Gastrocnemius medialis (tissue), 4 donors: ENCODE results near the gene NCAPH2. TPM values are rescaled to one million over a fixed set of nuclear protein-coding genes. Genes with fewer than 3 reads are reported as not detected.
"Not testable (repeated sequence)": the region's sequence is repeated elsewhere in the genome, so short reads cannot be mapped to it uniquely, and the experiment has no call there.

ENCODE experiments used
- ATAC-seq, 2 donors: fragments of 150-250 bp; one replicate each; pipeline ENCODE4 v1.9.1; 2016
- DNase-seq, 2 donors: peaks; one replicate each; pipeline ENCODE4 v3.0.0-alpha.2; 2019
- H3K27ac ChIP-seq, 4 donors: fragments of 200-600 bp; sonication (generic); 1 replicate in 1 of 4; 2 replicates in 3 of 4; pipeline ENCODE4 v1.5.1; 2016 to 2018; ENCODE audit warnings: mild to moderate bottlenecking in 2 of 4, moderate library complexity in 1 of 4
- H3K27me3 ChIP-seq, 3 donors: fragments of 200-600 bp; sonication (generic) in 2 of 3; 1 replicate in 1 of 3; 2 replicates in 2 of 3; pipeline versions ENCODE4 v1.5.1 to v1.6.0; 2016 to 2019; ENCODE audit warnings: mild to moderate bottlenecking in 1 of 3, moderate library complexity in 1 of 3
- H3K36me3 ChIP-seq, 2 donors: fragments of 200-600 bp; sonication (generic) in 1 of 2; one replicate each; pipeline ENCODE4 v1.5.1; 2017 to 2018
- H3K4me1 ChIP-seq, 2 donors: fragments of 200-600 bp; sonication (generic) in 1 of 2; one replicate each; pipeline ENCODE4 v1.5.1; 2016 to 2017; ENCODE audit warnings: mild to moderate bottlenecking in 2 of 2
- H3K4me3 ChIP-seq, 4 donors: fragments of 200-600 bp; sonication (generic) in 3 of 4; 1 replicate in 1 of 4; 2 replicates in 3 of 4; pipeline ENCODE4 v1.5.1; 2016 to 2019; ENCODE audit warnings: mild to moderate bottlenecking in 2 of 4
- H3K9me3 ChIP-seq, 3 donors: fragments of 200-600 bp; sonication (generic) in 2 of 3; 1 replicate in 1 of 3; 2 replicates in 2 of 3; pipeline ENCODE4 v1.5.1; 2016 to 2019
- POLR2A ChIP-seq, 2 donors: fragments of 450-650 bp; IDR thresholded peaks; one replicate each; pipeline ENCODE4 v1.6.1; 2017; ENCODE audit warnings: antibody characterized with exemption in 2 of 2, mild to moderate bottlenecking in 2 of 2, moderate library complexity in 2 of 2
- in situ Hi-C, 4 donors: fragments of 200-750 bp; cut with MboI; loops; one replicate each; pipeline versions ENCODE4 v1.15.0 to v1.8.0; 2017; ENCODE audit warnings: low sequenced_read_pairs in 4 of 4
- intact Hi-C: fragments of 100-400 bp; cut with DNase I; formaldehyde crosslinking; loops from one replicate; pipeline ENCODE4 v1.15.1; 2023; ENCODE audit warnings: low total_unique reads
- total RNA-seq, 4 donors: library from RNA; depleted of rRNA; stranded (reverse); fragments of >200 nt; gene quantifications; one replicate each; pipeline versions ENCODE4 v1.1.0 to v1.2.3, GENCODE V29; 2016
- TF ChIP-seq, protein P1 (sequence below), 5 experiments: fragments of 450-650 bp in 3 of 5; fragments of 200-600 bp in 2 of 5; sonication (generic) in 2 of 5; IDR thresholded peaks in 4 of 5; conservative IDR thresholded peaks in 1 of 5; 1 replicate in 4 of 5; 2 replicates in 1 of 5; pipeline ENCODE4 v1.5.1; 2016 to 2019; ENCODE audit warnings: antibody characterized with exemption in 5 of 5, mild to moderate bottlenecking in 3 of 5, moderate library complexity in 3 of 5

Gene NCAPH2
- total RNA-seq, 4 donors from 2014 or later: 19.0 to 29.3 (median 23.4) TPM

DNA sequence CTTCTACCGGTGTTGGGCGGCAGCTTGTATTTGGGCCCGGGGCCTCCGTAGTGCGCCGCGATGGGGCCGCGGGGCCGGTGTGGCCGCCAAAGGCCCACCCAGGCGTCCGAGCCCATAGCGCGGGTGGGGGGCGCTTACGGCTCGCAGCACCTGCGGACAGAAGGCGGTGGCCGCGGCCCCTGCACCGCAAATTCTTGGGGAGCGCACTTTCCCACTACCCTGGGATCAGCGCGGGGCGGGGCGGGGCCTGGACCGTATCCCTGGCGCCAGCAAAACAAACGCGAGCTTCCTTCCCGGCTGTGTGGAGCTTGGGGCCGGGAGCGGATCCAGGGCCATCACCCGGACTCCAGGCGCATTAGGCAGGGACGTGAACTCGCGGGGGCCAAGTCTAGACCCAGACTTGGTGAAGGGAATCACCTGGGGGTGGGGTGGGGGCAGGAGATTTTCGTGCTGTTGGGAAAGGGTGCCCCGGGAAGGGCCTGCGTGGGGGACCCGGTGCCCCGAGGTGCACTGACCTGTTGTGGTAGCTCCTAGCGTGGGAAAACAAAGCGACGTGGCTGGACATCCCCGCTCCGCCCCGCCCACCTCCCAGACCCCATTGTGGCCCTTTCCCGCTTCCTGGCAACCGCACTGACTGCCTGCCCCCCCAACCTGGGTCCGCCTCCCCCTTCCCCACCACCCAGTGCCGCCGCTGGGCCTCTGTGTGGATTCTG, 24.1 kb downstream of the NCAPH2 start:
- Histone ChIP-seq H3K4me3 (peak overlapping the region; percentile 52 to 70 (median 58)), H3K27me3 (peaks cover 47 to 57% (median 53%) of the 10 kb centered on the region in 3 donors), H3K36me3 (no peaks in the 10 kb centered on the region), H3K4me1 (peaks cover 7 to 12% of the 10 kb centered on the region in 2 donors), H3K9me3 (no peaks in the 10 kb centered on the region), H3K27ac (peak overlapping the region; percentile 79 to 86 (median 82))
- intact Hi-C loops (no loop called here), in situ Hi-C loops (no loop called here)
- TF ChIP-seq POLR2A (IDR thresholded peaks at IDR 0.05): peak in 1 of 2 donors; percentile 40
- TF ChIP-seq, protein P1, sequence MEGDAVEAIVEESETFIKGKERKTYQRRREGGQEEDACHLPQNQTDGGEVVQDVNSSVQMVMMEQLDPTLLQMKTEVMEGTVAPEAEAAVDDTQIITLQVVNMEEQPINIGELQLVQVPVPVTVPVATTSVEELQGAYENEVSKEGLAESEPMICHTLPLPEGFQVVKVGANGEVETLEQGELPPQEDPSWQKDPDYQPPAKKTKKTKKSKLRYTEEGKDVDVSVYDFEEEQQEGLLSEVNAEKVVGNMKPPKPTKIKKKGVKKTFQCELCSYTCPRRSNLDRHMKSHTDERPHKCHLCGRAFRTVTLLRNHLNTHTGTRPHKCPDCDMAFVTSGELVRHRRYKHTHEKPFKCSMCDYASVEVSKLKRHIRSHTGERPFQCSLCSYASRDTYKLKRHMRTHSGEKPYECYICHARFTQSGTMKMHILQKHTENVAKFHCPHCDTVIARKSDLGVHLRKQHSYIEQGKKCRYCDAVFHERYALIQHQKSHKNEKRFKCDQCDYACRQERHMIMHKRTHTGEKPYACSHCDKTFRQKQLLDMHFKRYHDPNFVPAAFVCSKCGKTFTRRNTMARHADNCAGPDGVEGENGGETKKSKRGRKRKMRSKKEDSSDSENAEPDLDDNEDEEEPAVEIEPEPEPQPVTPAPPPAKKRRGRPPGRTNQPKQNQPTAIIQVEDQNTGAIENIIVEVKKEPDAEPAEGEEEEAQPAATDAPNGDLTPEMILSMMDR (IDR thresholded peaks at IDR 0.05 in 4 of 5, conservative IDR thresholded peaks at IDR 0.05 in 1 of 5): no peak
- ATAC-seq (peak; percentile 38 to 40), DNase-seq (peak in 1 of 2 donors; percentile 57)

DNA sequence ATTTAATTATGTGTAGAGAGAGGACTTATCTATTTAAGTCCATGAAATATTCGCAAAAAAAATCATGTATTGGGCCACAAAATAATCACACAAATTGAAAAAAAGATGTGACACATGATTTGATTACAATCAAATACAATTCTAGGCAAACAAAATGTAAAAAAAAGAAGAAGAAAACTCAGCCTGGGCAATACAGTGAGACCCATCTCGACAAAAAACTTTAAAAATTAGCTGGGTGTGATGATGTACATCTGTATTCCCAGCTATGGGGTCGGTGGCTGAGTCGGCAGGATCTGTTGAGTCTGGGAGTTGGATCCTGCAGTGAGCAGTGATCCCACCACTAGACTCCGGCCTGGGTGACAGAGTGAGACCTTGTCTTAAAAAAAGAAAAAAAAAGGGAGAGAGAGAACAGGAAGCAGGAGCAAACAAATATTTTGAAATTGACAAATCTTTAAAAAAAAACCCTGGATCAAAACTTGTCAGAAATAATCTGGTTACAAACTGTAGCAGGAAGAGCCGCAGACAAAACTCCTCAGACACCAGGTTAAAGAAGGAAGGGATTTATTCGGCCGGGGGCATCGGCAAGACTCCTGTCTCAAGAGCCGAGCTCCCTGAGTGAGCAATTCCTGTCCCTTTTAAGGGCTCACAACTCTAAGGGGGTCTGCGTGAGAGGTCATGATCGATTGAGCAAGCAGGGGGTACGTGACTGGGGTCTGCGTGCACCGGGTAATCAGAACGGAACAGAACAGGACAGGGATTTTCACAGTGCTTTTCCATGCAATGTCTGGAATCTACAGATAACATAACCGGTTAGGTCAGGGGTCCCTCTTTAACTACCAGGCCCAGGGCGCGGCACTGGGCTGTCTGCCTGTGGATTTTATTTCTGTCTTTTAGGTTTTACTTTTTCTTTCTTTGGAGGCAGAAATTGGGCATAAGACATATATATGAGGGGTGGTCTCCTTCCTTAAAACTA, 25.1 kb downstream of the NCAPH2 start:
- peak overlapping the region; percentile 79 to 86 (median 82) for H3K27ac ChIP-seq
- H3K4me3 ChIP-seq: peak overlapping the region in 2 of 4 donors; percentile 52 to 59
- ATAC-seq (no peak), DNase-seq (no peak)
- TF ChIP-seq POLR2A (IDR thresholded peaks at IDR 0.05): no peak
- TF ChIP-seq, protein P1 (IDR thresholded peaks at IDR 0.05 in 4 of 5, conservative IDR thresholded peaks at IDR 0.05 in 1 of 5): no peak
- peaks cover 47 to 58% (median 57%) of the 10 kb centered on the region in 3 donors for H3K27me3 ChIP-seq
- in situ Hi-C loops: no loop called here
- H3K4me1 ChIP-seq: peaks cover 7 to 12% of the 10 kb centered on the region in 2 donors
- H3K36me3 ChIP-seq: no peaks in the 10 kb centered on the region
- no peaks in the 10 kb centered on the region for H3K9me3 ChIP-seq
- intact Hi-C loops: no loop called here

DNA sequence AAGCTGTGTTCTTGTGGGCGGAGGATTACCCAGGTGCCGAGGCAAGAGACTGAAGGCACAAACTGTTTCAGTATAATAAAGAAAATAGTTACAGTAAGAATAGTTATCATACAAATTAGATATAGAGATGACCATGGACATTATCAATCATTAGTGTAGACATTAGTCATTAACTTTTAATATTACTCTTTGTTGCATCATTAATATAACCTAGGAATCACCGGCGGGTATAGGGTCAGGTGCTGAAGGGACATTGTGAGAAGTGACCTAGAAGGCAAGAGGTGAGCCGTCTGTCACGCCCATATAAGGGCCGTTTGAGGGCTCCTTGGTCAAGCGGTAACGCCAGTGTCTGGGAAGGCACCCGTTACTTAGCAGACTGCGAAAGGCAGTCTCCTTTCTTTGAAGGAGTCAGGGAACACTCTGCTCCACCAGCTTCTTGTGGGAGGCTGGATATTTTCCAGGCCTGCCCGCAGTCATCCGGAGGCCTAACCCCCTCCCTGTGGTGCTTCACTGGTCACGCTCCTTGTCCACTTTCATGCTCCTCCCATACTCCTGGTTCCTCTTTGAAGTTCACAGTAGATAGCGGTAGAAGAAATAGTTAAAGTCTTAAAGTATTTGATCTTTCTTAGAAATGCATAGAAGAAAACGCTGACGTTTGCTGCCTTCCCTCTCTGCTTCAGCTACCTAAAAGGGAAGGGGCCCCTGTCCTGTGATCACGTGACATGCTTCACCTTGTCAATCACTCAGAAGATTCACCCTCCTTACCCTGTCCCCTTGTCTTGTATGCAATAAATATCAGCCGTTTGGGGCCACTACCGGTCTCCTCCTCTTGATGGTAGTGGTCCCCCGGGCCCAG, 26.1 kb downstream of the NCAPH2 start:
- intact Hi-C loops, H3K36me3 ChIP-seq, in situ Hi-C loops, H3K9me3 ChIP-seq, ATAC-seq, H3K27ac ChIP-seq, H3K4me3 ChIP-seq, DNase-seq: not testable (repeated sequence)
- Histone ChIP-seq H3K27me3 (peaks cover 47 to 54% (median 50%) of the 10 kb centered on the region in 3 donors), H3K4me1 (peaks cover 8 to 12% of the 10 kb centered on the region in 2 donors)
- peak; percentile 16 to 30 for TF ChIP-seq POLR2A (IDR thresholded peaks at IDR 0.05)

DNA sequence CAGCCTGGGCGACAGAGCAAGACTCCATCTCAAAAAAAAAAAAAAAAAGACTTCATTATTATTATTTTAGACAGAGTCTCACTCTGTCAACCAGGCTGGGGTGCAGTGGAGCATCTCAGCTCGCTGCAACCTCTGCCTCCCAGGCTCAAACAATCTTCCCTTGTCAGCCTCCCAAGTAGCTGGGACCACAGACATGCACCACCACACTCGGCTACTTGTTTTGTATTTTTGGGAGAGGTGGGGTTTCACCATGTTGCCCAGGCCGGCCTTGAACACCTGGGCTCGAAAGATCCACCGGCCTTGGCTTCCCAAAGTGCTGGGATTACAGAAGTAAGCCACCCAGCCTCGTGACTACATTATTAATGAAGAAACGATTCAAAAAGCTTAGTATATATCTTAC, 27.1 kb downstream of the NCAPH2 start:
- H3K9me3 ChIP-seq: no peaks in the 10 kb centered on the region
- H3K4me1 ChIP-seq: peaks cover 11 to 12% of the 10 kb centered on the region in 2 donors
- no peak overlapping the region for H3K4me3 ChIP-seq
- peaks cover 41 to 43% (median 42%) of the 10 kb centered on the region in 3 donors for H3K27me3 ChIP-seq
- no peak for TF ChIP-seq POLR2A (IDR thresholded peaks at IDR 0.05)
- TF ChIP-seq, protein P1 (IDR thresholded peaks at IDR 0.05 in 4 of 5, conservative IDR thresholded peaks at IDR 0.05 in 1 of 5): no peak
- H3K36me3 ChIP-seq: no peaks in the 10 kb centered on the region
- in situ Hi-C loops (no loop called here), intact Hi-C loops (no loop called here)
- H3K27ac ChIP-seq: no peak overlapping the region
- ATAC-seq (no peak), DNase-seq (no peak)
